Dendritic cell treated with granulocyte-macrophage colony-stimulating factor and Interleukin-4, amounts not matched to agents 40 ng/mL and 50 ng/mL, for 4 days (primary cell): Measurements from ENCODE around the gene TRPM4.

ENCODE experiments used
- H3K27ac Mint-ChIP-seq: one replicate; pipeline ENCODE4 v1.8.0; 2022; ENCODE audit warnings: mild to moderate bottlenecking, mixed read lengths
- H3K27me3 Mint-ChIP-seq: one replicate; pipeline ENCODE4 v1.8.0; 2022; ENCODE audit warnings: mild to moderate bottlenecking, mixed read lengths
- H3K36me3 Mint-ChIP-seq: one replicate; pipeline ENCODE4 v1.8.0; 2022; ENCODE audit warnings: low read depth, mixed read lengths
- H3K4me1 Mint-ChIP-seq: one replicate; pipeline ENCODE4 v1.8.0; 2022; ENCODE audit warnings: low read depth, mixed read lengths
- H3K4me3 Mint-ChIP-seq: one replicate; pipeline ENCODE4 v1.8.0; 2022; ENCODE audit warnings: mild to moderate bottlenecking, moderate library complexity, mixed read lengths
- H3K9me3 Mint-ChIP-seq: one replicate; pipeline ENCODE4 v1.8.0; 2022; ENCODE audit warnings: mixed read lengths
- intact Hi-C: fragments of 100-400 bp; cut with micrococcal nuclease; formaldehyde crosslinking; loops from one replicate; pipeline ENCODE4 v1.15.0; 2022

Gene TRPM4

GRCh38 chr19:49229416-49229815 is 71.8 kb downstream of the TRPM4 start:
- intact Hi-C loops = no loop called here
- Mint-ChIP-seq H3K27me3 (peaks cover 12% of the 10 kb centered on the region), H3K27ac (no peak overlapping the region), H3K9me3 (no peaks in the 10 kb centered on the region), H3K4me1 (peaks cover 5% of the 10 kb centered on the region), H3K4me3 (no peak overlapping the region), H3K36me3 (no peaks in the 10 kb centered on the region)

- Mint-ChIP-seq H3K4me3 (no peak overlapping the region), H3K27me3 (peaks cover 15% of the 10 kb centered on the region), H3K9me3 (no peaks in the 10 kb centered on the region), H3K27ac (no peak overlapping the region), H3K36me3 (no peaks in the 10 kb centered on the region), H3K4me1 (no peaks in the 10 kb centered on the region)
- intact Hi-C loops = no loop called here
These were observed 73.8 kb downstream of the TRPM4 start for GRCh38 chr19:49231389-49231788.

GRCh38 chr19:49231804-49232203 is 74.2 kb downstream of the TRPM4 start:
- Mint-ChIP-seq H3K4me3 (no peak overlapping the region), H3K36me3 (no peaks in the 10 kb centered on the region), H3K27ac (no peak overlapping the region), H3K27me3 (peaks cover 16% of the 10 kb centered on the region), H3K4me1 (no peaks in the 10 kb centered on the region), H3K9me3 (no peaks in the 10 kb centered on the region)
- intact Hi-C loops = no loop called here

- Mint-ChIP-seq H3K36me3 (no peaks in the 10 kb centered on the region), H3K4me1 (no peaks in the 10 kb centered on the region), H3K4me3 (no peak overlapping the region), H3K9me3 (no peaks in the 10 kb centered on the region), H3K27me3 (peaks cover 23% of the 10 kb centered on the region), H3K27ac (no peak overlapping the region)
- intact Hi-C loops = no loop called here
These were observed 75.6 kb downstream of the TRPM4 start for GRCh38 chr19:49233163-49233562.

- intact Hi-C loops = no loop called here
- H3K36me3 Mint-ChIP-seq = no peaks in the 10 kb centered on the region
- H3K27ac Mint-ChIP-seq = no peak overlapping the region
- H3K4me3 Mint-ChIP-seq = no peak overlapping the region
- peaks cover 14% of the 10 kb centered on the region for H3K27me3 Mint-ChIP-seq
- no peaks in the 10 kb centered on the region for H3K9me3 Mint-ChIP-seq
- no peaks in the 10 kb centered on the region for H3K4me1 Mint-ChIP-seq
These were observed 84.2 kb downstream of the TRPM4 start for GRCh38 chr19:49241769-49242168.

GRCh38 chr19:49243129-49243528 is 85.5 kb downstream of the TRPM4 start:
- Mint-ChIP-seq H3K4me1 (no peaks in the 10 kb centered on the region), H3K36me3 (no peaks in the 10 kb centered on the region), H3K9me3 (no peaks in the 10 kb centered on the region), H3K27me3 (peaks cover 7% of the 10 kb centered on the region), H3K27ac (no peak overlapping the region), H3K4me3 (no peak overlapping the region)
- intact Hi-C loops = no loop called here

GRCh38 chr19:49243726-49244125 is 86.1 kb downstream of the TRPM4 start:
- Mint-ChIP-seq H3K4me3 (no peak overlapping the region), H3K27ac (no peak overlapping the region), H3K36me3 (no peaks in the 10 kb centered on the region), H3K9me3 (no peaks in the 10 kb centered on the region), H3K4me1 (no peaks in the 10 kb centered on the region), H3K27me3 (peaks cover 6% of the 10 kb centered on the region)
- intact Hi-C loops = no loop called here

GRCh38 chr19:49244256-49244655 is 86.7 kb downstream of the TRPM4 start:
- H3K27me3 Mint-ChIP-seq = peaks cover 6% of the 10 kb centered on the region
- H3K4me1 Mint-ChIP-seq = no peaks in the 10 kb centered on the region
- intact Hi-C loops = no loop called here
- H3K4me3 Mint-ChIP-seq = no peak overlapping the region
- no peaks in the 10 kb centered on the region for H3K9me3 Mint-ChIP-seq
- no peak overlapping the region for H3K27ac Mint-ChIP-seq
- H3K36me3 Mint-ChIP-seq = no peaks in the 10 kb centered on the region

GRCh38 chr19:49247676-49248075 is 90.1 kb downstream of the TRPM4 start:
- Mint-ChIP-seq H3K27me3 (peaks cover 10% of the 10 kb centered on the region), H3K4me3 (no peak overlapping the region), H3K4me1 (no peaks in the 10 kb centered on the region), H3K9me3 (peaks cover 8% of the 10 kb centered on the region), H3K36me3 (no peaks in the 10 kb centered on the region), H3K27ac (no peak overlapping the region)
- intact Hi-C loops = no loop called here

GRCh38 chr19:49249933-49250332 is 92.3 kb downstream of the TRPM4 start:
- H3K9me3 Mint-ChIP-seq = peaks cover 8% of the 10 kb centered on the region

GRCh38 chr19:49255674-49256073 is 98.1 kb downstream of the TRPM4 start:
- Mint-ChIP-seq H3K9me3 (peaks cover 27% of the 10 kb centered on the region), H3K36me3 (no peaks in the 10 kb centered on the region), H3K4me1 (no peaks in the 10 kb centered on the region), H3K4me3 (no peak overlapping the region), H3K27me3 (peaks cover 11% of the 10 kb centered on the region), H3K27ac (no peak overlapping the region)
- intact Hi-C loops = no loop called here

More at GRCh38 chr19:49249933-49250332, 92.3 kb downstream of the TRPM4 start:
- no peaks in the 10 kb centered on the region for H3K36me3 Mint-ChIP-seq
- intact Hi-C loops = no loop called here
- no peaks in the 10 kb centered on the region for H3K4me1 Mint-ChIP-seq
- no peak overlapping the region for H3K27ac Mint-ChIP-seq
- no peak overlapping the region for H3K4me3 Mint-ChIP-seq
- peaks cover 13% of the 10 kb centered on the region for H3K27me3 Mint-ChIP-seq

GRCh38 chr19:49256691-49257090 is 99.1 kb downstream of the TRPM4 start:
- H3K36me3 Mint-ChIP-seq = no peaks in the 10 kb centered on the region
- no peaks in the 10 kb centered on the region for H3K4me1 Mint-ChIP-seq
- intact Hi-C loops = no loop called here
- H3K27ac Mint-ChIP-seq = no peak overlapping the region
- H3K9me3 Mint-ChIP-seq = peaks cover 29% of the 10 kb centered on the region
- peaks cover 10% of the 10 kb centered on the region for H3K27me3 Mint-ChIP-seq
- H3K4me3 Mint-ChIP-seq = no peak overlapping the region
